OCI-LY3 (cell line): ENCODE data around the gene SCYGR7.
"Not testable (repeated sequence)": the region's sequence is repeated elsewhere in the genome, so short reads cannot be mapped to it uniquely, and the experiment has no call there.

Source experiments
- H2AFZ ChIP-seq: fragments of 200-600, 300-600 bp; shearing (Covaris generic); 2 replicates; pipeline ENCODE4 v1.6.0; 2014; ENCODE audit warnings: antibody characterized with exemption, low read depth, low read length
- H3K27ac ChIP-seq: fragments of 200-600, 300-600 bp; sonication (generic); 2 replicates; pipeline ENCODE4 v1.5.1; 2014; ENCODE audit warnings: mild to moderate bottlenecking, low read length, moderate library complexity, mixed read lengths
- H3K27me3 ChIP-seq: fragments of 200-600, 300-600 bp; sonication (generic); 2 replicates; pipeline ENCODE4 v1.6.1; 2014; ENCODE audit warnings: low read depth, low read length, mixed read lengths
- H3K36me3 ChIP-seq: fragments of 200-600, 300-600 bp; sonication (generic); replicated peaks from 2 replicates; pipeline ENCODE3; 2014; ENCODE audit warnings: low read depth, low read length, mixed read lengths
- H3K4me1 ChIP-seq: fragments of 300-600, 200-600 bp; sonication (generic); 2 replicates; pipeline ENCODE4 v1.6.1; 2014; ENCODE audit warnings: low read length, mixed read lengths
- H3K4me2 ChIP-seq: fragments of 200-600, 300-600 bp; sonication (generic); 2 replicates; pipeline ENCODE4 v1.6.1; 2014; ENCODE audit warnings: low read length, mixed read lengths
- H3K4me3 ChIP-seq: fragments of 300-600, 200-600 bp; sonication (generic); 2 replicates; pipeline ENCODE4 v1.5.1; 2014; ENCODE audit warnings: antibody characterized with exemption, mild to moderate bottlenecking, low read length, moderate library complexity
- H3K79me2 ChIP-seq: fragments of 300-600, 200-600 bp; shearing (Covaris generic); 2 replicates; pipeline ENCODE4 v1.6.1; 2014; ENCODE audit warnings: mild to moderate bottlenecking, low read length, mixed read lengths
- H3K9ac ChIP-seq: fragments of 300-600, 200-600 bp; shearing (Covaris generic); 2 replicates; pipeline ENCODE4 v1.6.0; 2014; ENCODE audit warnings: mild to moderate bottlenecking, low read length, moderate library complexity
- H3K9me3 ChIP-seq: fragments of 200-600, 300-600 bp; shearing (Covaris generic); 2 replicates; pipeline ENCODE4 v1.6.1; 2014; ENCODE audit warnings: low read length, mixed read lengths; ENCODE audit not compliant: insufficient read depth
- H4K20me1 ChIP-seq: fragments of 200-600, 300-600 bp; sonication (generic); 2 replicates; pipeline ENCODE4 v1.6.1; 2016; ENCODE audit warnings: low read length, mixed read lengths; ENCODE audit not compliant: insufficient read depth
- EZH2phosphoT487 ChIP-seq: fragments of 200-600 bp; shearing (Covaris generic); IDR thresholded peaks from 2 replicates; pipeline ENCODE4 v1.6.1; 2018; ENCODE audit warnings: antibody characterized with exemption, mixed run types, low read depth
- TF ChIP-seq, protein P1 (sequence below): fragments of 200-600, 300-600 bp; sonication (generic); IDR thresholded peaks from 2 replicates; pipeline ENCODE4 v1.5.1; 2014; ENCODE audit warnings: antibody characterized with exemption, low read length, low read depth

The SCYGR7 gene

GRCh38 chr2:227717687-227718567, 10.2 kb upstream of the SCYGR7 start, which contains the start of gene SLC19A3:
Gene SLC19A3, minus strand, starts transcription at chr2:227718028. Its CDS starts 15,710 bp downstream, at chr2:227702318.
- H3K79me2 ChIP-seq = no peaks in the 10 kb centered on the region
- H3K36me3 ChIP-seq = no peaks in the 10 kb centered on the region
- H3K9me3 ChIP-seq = no peaks in the 10 kb centered on the region
- TF ChIP-seq EZH2phosphoT487 = no peak
- TF ChIP-seq, protein P1, sequence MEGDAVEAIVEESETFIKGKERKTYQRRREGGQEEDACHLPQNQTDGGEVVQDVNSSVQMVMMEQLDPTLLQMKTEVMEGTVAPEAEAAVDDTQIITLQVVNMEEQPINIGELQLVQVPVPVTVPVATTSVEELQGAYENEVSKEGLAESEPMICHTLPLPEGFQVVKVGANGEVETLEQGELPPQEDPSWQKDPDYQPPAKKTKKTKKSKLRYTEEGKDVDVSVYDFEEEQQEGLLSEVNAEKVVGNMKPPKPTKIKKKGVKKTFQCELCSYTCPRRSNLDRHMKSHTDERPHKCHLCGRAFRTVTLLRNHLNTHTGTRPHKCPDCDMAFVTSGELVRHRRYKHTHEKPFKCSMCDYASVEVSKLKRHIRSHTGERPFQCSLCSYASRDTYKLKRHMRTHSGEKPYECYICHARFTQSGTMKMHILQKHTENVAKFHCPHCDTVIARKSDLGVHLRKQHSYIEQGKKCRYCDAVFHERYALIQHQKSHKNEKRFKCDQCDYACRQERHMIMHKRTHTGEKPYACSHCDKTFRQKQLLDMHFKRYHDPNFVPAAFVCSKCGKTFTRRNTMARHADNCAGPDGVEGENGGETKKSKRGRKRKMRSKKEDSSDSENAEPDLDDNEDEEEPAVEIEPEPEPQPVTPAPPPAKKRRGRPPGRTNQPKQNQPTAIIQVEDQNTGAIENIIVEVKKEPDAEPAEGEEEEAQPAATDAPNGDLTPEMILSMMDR = no peak
- H3K27me3 ChIP-seq = no peaks in the 10 kb centered on the region
- H3K4me2 ChIP-seq = no peak within 1 kb of the TSS
- H3K27ac ChIP-seq = no peak within 1 kb of the TSS
- no peak within 1 kb of the TSS for H3K9ac ChIP-seq
- H3K4me1 ChIP-seq = no peaks in the 10 kb centered on the region
- H4K20me1 ChIP-seq = no peaks in the 10 kb centered on the region
- H3K4me3 ChIP-seq = no peak within 1 kb of the TSS
- H2AFZ ChIP-seq = no peak within 1 kb of the TSS

- no peaks in the 10 kb centered on the region for H3K9me3 ChIP-seq
- H3K9ac ChIP-seq = no peak overlapping the region
- no peak overlapping the region for H3K4me2 ChIP-seq
- H3K4me3 ChIP-seq = no peak overlapping the region
- no peak overlapping the region for H2AFZ ChIP-seq
- H3K27ac ChIP-seq = no peak overlapping the region
- no peak for TF ChIP-seq EZH2phosphoT487
- no peaks in the 10 kb centered on the region for H3K79me2 ChIP-seq
- H3K27me3 ChIP-seq = no peaks in the 10 kb centered on the region
- H3K36me3 ChIP-seq = no peaks in the 10 kb centered on the region
- H4K20me1 ChIP-seq = no peaks in the 10 kb centered on the region
- H3K4me1 ChIP-seq = no peaks in the 10 kb centered on the region
Measured at GRCh38 chr2:227719641-227720040, 8.5 kb upstream of the SCYGR7 start.

GRCh38 chr2:227720680-227721079, 7.5 kb upstream of the SCYGR7 start:
- no peaks in the 10 kb centered on the region for H4K20me1 ChIP-seq
- no peaks in the 10 kb centered on the region for H3K4me1 ChIP-seq
- no peak overlapping the region for H3K27ac ChIP-seq
- no peaks in the 10 kb centered on the region for H3K79me2 ChIP-seq
- no peak overlapping the region for H3K4me3 ChIP-seq
- H2AFZ ChIP-seq = no peak overlapping the region
- no peaks in the 10 kb centered on the region for H3K9me3 ChIP-seq
- TF ChIP-seq, protein P1 = no peak
- H3K27me3 ChIP-seq = no peaks in the 10 kb centered on the region
- no peaks in the 10 kb centered on the region for H3K36me3 ChIP-seq
- H3K9ac ChIP-seq = no peak overlapping the region
- H3K4me2 ChIP-seq = no peak overlapping the region

DNA sequence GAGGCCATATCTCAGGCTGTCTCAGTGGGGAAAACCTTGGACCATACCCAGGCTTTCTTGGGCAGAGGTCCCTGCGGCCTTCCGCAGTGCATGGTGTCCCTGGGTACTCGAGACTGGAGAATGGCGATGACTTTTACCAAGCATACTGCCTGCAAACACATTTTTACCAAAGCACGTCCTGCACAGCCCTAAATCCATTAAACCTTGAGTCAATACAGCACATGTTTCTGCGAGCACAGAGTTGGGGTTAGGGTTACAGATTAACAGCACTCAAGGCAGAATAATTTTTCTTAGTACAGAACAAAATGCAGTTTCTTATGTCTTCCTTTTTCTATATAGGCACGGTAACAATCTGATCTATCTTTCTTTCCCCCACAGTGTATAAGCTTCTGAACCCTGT, 5.3 kb upstream of the SCYGR7 start:
- H3K9me3 ChIP-seq = not testable (repeated sequence)

DNA sequence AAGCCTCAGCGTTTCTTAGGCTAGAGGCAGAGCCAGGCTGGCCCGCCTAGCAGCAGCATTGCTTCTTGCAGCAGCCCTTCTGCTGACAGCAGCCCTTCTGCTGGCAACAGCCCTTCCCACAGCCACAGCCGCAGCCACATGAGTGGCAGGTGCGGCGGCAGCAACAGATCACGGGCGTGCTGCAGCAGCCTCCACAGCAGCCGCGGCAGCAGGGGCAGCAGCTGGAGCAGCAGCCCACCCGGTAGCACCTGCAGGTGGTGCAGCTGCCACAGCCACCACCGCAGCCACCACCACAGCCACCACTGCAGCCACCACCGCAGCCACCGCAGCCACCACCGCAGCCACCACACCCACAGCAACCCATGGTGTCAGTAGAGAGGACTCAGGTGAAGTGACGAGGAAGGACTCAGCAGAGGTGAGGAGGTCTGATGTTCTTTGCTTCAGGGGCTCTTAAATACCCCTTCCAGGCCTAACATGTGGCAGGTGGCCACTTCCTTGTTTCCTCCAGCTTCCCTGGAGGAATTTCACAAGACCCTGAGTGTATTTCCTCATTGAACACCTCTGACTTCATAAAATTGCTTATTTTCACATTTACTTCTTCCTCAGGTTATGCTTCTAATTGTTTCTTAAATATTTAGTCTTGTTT, 3.6 kb upstream of the SCYGR7 start, which contains the start of gene SCYGR6:
Gene SCYGR6, minus strand, starts transcription at position 364 of the 646 bp plus-strand sequence. Its CDS starts 0 bp downstream, at position 364.
- Histone ChIP-seq H3K4me1 (no peaks in the 10 kb centered on the region), H3K79me2 (no peaks in the 10 kb centered on the region), H3K27me3 (no peaks in the 10 kb centered on the region), H3K9me3 (no peaks in the 10 kb centered on the region), H3K4me3 (no peak within 1 kb of the TSS), H4K20me1 (no peaks in the 10 kb centered on the region), H2AFZ (no peak within 1 kb of the TSS), H3K9ac (no peak within 1 kb of the TSS), H3K36me3 (no peaks in the 10 kb centered on the region), H3K4me2 (no peak within 1 kb of the TSS), H3K27ac (no peak within 1 kb of the TSS)
- TF ChIP-seq, protein P1 = no peak
- no peak for TF ChIP-seq EZH2phosphoT487

More for the DNA sequence above, 5.3 kb upstream of the SCYGR7 start:
- not testable (repeated sequence) for H3K4me3 ChIP-seq, H3K79me2 ChIP-seq, H3K4me1 ChIP-seq, H2AFZ ChIP-seq, H3K4me2 ChIP-seq, H3K36me3 ChIP-seq, H3K27me3 ChIP-seq, H3K27ac ChIP-seq, H4K20me1 ChIP-seq, H3K9ac ChIP-seq
